K562 (cell line): ENCODE data around the gene ADAMTS15. TPM values are rescaled to one million over a fixed set of nuclear protein-coding genes. Genes with fewer than 3 reads are reported as not detected.

Experiments used
- ATAC-seq: fragments of 200-7000 bp; cut with Tn5 transposase; 3 replicates; pipeline ENCODE4 v1.9.1; 2020; ENCODE audit warnings: moderate library complexity
- BruUV-seq: library from RNA; stranded (reverse); fragments of 400-500 nt; replicated peaks from 2 replicates; lab custom pipeline; 2021; lab: Mats Ljungman, UMichigan
- CTCF ChIA-PET: fragments of 300-600 bp; formaldehyde crosslinking; extraction: SDS; loops from one replicate; lab custom pipeline; 2021; ENCODE audit warnings: low intra/inter-chr PET ratio; lab: Yijun Ruan, JAX
- POLR2A ChIA-PET: fragments of 300-600, 350-650 bp; sonication (Branson Sonifier 250); formaldehyde crosslinking; extraction: SDS; loops from one replicate; lab custom pipeline; 2021; ENCODE audit warnings: antibody characterized with exemption, inconsistent platforms; lab: Yijun Ruan, JAX
- DNase-seq, 4 experiments: peaks; one replicate each; pipeline versions ENCODE4 v3.0.0 to v3.0.0-alpha.2; 2011 to 2018; ENCODE audit warnings: low spot score in 3 of 4, mixed read lengths in 3 of 4; ENCODE audit errors: extremely low read depth in 1 of 4
- FAIRE-seq: peaks from 2 replicates; lab custom pipeline; 2011; peaks lifted over from hg19 to GRCh38; lab: Jason Lieb, UNC
- H2AFZ ChIP-seq: 2 replicates; pipeline ENCODE4 v1.6.0; 2011; ENCODE audit warnings: low read depth, low read length, control low read depth, inconsistent platforms
- H3K27ac ChIP-seq: fragments of 200-600 bp; 3 replicates; pipeline ENCODE4 v1.8.0; 2011; ENCODE audit warnings: low read depth, mild to moderate bottlenecking, control low read depth, inconsistent platforms, low read length, moderate library complexity, mixed read lengths; ENCODE audit errors: extremely low read depth
- H3K27me3 ChIP-seq, 2 experiments: fragments of 300-600 bp in 1 of 2; 2 replicates in 1 of 2; 3 replicates in 1 of 2; pipeline versions ENCODE4 v1.6.0 to v1.8.0; 2011; ENCODE audit warnings: inconsistent platforms in 2 of 2, low read length in 2 of 2, mild to moderate bottlenecking in 1 of 2, mixed read lengths in 1 of 2, moderate library complexity in 1 of 2; ENCODE audit not compliant: control insufficient read depth in 2 of 2, insufficient read depth in 2 of 2
- H3K36me3 ChIP-seq: fragments of 300-600 bp; 3 replicates; pipeline ENCODE4 v1.8.0; 2011; ENCODE audit warnings: mild to moderate bottlenecking, low read length, inconsistent platforms; ENCODE audit not compliant: control insufficient read depth, insufficient read depth
- H3K4me1 ChIP-seq, 2 experiments: fragments of 200-600 bp in 1 of 2; replicated peaks in 1 of 2; 2 replicates in 1 of 2; 3 replicates in 1 of 2; pipeline versions ENCODE4 v1.5.1 to v1.8.0; 2011; ENCODE audit warnings: inconsistent platforms in 2 of 2, low read length in 2 of 2, mild to moderate bottlenecking in 1 of 2, mixed read lengths in 1 of 2, moderate library complexity in 1 of 2; ENCODE audit not compliant: control insufficient read depth in 2 of 2, insufficient read depth in 2 of 2
- H3K4me2 ChIP-seq: 2 replicates; pipeline ENCODE4 v1.6.1; 2011; ENCODE audit warnings: low read length, control low read depth, inconsistent platforms, mixed read lengths; ENCODE audit not compliant: insufficient read depth
- H3K4me3 ChIP-seq: fragments of 200-600 bp; sonication (generic), shearing (Covaris generic); 2 replicates; pipeline ENCODE4 v1.5.1; 2016; ENCODE audit warnings: control low read depth, inconsistent platforms
- H3K79me2 ChIP-seq: fragments of 200-600 bp; 3 replicates; pipeline ENCODE4 v1.8.0; 2011; ENCODE audit warnings: low read length, inconsistent platforms; ENCODE audit not compliant: control insufficient read depth, insufficient read depth
- H3K9ac ChIP-seq, 2 experiments: 2 replicates each; pipeline versions ENCODE4 v1.6.0 to v1.6.1; 2011; ENCODE audit warnings: low read depth in 2 of 2, low read length in 2 of 2, control low read depth in 1 of 2, inconsistent platforms in 1 of 2, mild to moderate bottlenecking in 1 of 2, mixed read lengths in 1 of 2; ENCODE audit not compliant: insufficient read depth in 1 of 2
- H3K9me1 ChIP-seq: one replicate; pipeline ENCODE4 v1.6.0; 2011; ENCODE audit warnings: inconsistent platforms, mild to moderate bottlenecking, low read length, moderate library complexity; ENCODE audit not compliant: control insufficient read depth, insufficient read depth
- H3K9me3 ChIP-seq: replicated peaks from 2 replicates; pipeline ENCODE4 v1.5.1; 2011; ENCODE audit warnings: low read depth, low read length, inconsistent platforms; ENCODE audit not compliant: control insufficient read depth, insufficient read depth
- H4K20me1 ChIP-seq: replicated peaks from 2 replicates; pipeline ENCODE4 v1.6.1; 2011; ENCODE audit warnings: low read length, inconsistent platforms, mixed read lengths; ENCODE audit not compliant: control insufficient read depth, insufficient read depth
- COPS2 ChIP-seq: fragments of 450-650 bp; conservative IDR thresholded peaks from 2 replicates; pipeline ENCODE4 v1.6.1; 2016; ENCODE audit warnings: mild to moderate bottlenecking, moderate library complexity
- CSDE1 ChIP-seq, 2 experiments: fragments of 450-650 bp; IDR thresholded peaks; 2 replicates each; pipeline ENCODE4 v1.6.1; 2016; ENCODE audit warnings: mild to moderate bottlenecking in 1 of 2
- ETS2 ChIP-seq: IDR thresholded peaks from 2 replicates; pipeline ENCODE4 v1.6.1; 2016; ENCODE audit warnings: borderline replicate concordance, missing genetic modification characterization, mild to moderate bottlenecking, moderate library complexity, missing compliant biosample characterization; ENCODE audit not compliant: poor library complexity, severe bottlenecking
- KLF10 ChIP-seq: fragments of 250-450 bp; sonication (Bioruptor Pico); IDR thresholded peaks from 2 replicates; pipeline ENCODE4 v1.6.1; 2021; ENCODE audit warnings: matching md5 sums
- NFIC ChIP-seq: fragments of 450-650 bp; IDR thresholded peaks from 2 replicates; pipeline ENCODE4 v1.6.1; 2017; ENCODE audit warnings: mild to moderate bottlenecking, inconsistent platforms
- SETDB1 ChIP-seq: IDR thresholded peaks from one replicate; pipeline ENCODE4 v1.6.1; 2012; ENCODE audit warnings: low read length, control low read depth, inconsistent platforms
- SRSF9 ChIP-seq: fragments of 200-400 bp; formaldehyde crosslinking; IDR thresholded peaks from 2 replicates; pipeline ENCODE4 v1.6.1; 2017; ENCODE audit warnings: low read depth, low read length, borderline replicate concordance
- ZNF3 ChIP-seq: fragments of 250-450 bp; sonication (Bioruptor Pico); IDR thresholded peaks from 2 replicates; pipeline ENCODE4 v1.5.0; 2021; ENCODE audit warnings: mild to moderate bottlenecking, moderate library complexity
- ZNF316 ChIP-seq: fragments of 450-650 bp; IDR thresholded peaks from 2 replicates; pipeline ENCODE4 v1.6.1; 2016
- WGBS: fragments of 100-300 bp; shearing (Covaris generic); methylation state at CpG from one replicate; pipeline ENCODE4 v1.1.6; 2016; ENCODE audit warnings: low coverage, mixed read lengths; ENCODE audit not compliant: insufficient coverage; ENCODE audit errors: missing lambda C conversion rate; 5-methylcytosine and 5-hydroxymethylcytosine counted together
- in situ Hi-C: fragments of 300-500 bp; cut with MboI; formaldehyde crosslinking; loops from 4 replicates; pipeline ENCODE4 v1.15.0; 2018; ENCODE audit warnings: inconsistent platforms, mixed read lengths
- intact Hi-C: fragments of 100-400 bp; cut with micrococcal nuclease; formaldehyde crosslinking; loops from 2 replicates; pipeline ENCODE4 v1.14.2; 2022
- polyA plus RNA-seq, 8 experiments: library from polyadenylated mRNA; depleted of rRNA in 4 of 8; stranded (reverse) in 5 of 8; unstranded in 3 of 8; fragments of >200 nt; fragmentation: Nextera tagmentation in 2 of 8; fragmentation: Illumina TruSeq in 1 of 8; extraction: Ambion mirVana in 2 of 8; extraction: Trizol in 1 of 8; gene quantifications; 2 replicates each; pipeline versions ENCODE4 v1.2.1 to v1.2.3, GENCODE V29; 2011 to 2014; ENCODE audit warnings: inconsistent platforms in 1 of 8, missing spikeins in 1 of 8
- total RNA-seq, 7 experiments: library from RNA; depleted of rRNA in 6 of 7; stranded (reverse); fragments of >200 nt in 6 of 7; fragmentation: Illumina TruSeq in 2 of 7; extraction: Trizol in 2 of 7; gene quantifications; 2 replicates each; pipeline versions ENCODE4 v1.2.1 to v1.2.3, GENCODE V29; 2011 to 2021; ENCODE audit warnings: low replicate concordance in 1 of 7

Gene ADAMTS15
- total and polyA plus RNA-seq, 9 of the 15 experiments (the other 6 are each of a cell fraction or from before 2014, with no cell fraction given): 0.04 TPM; not detected in 8

- no peaks in the 10 kb centered on the region for H3K9me3 ChIP-seq
- no peak for ATAC-seq
- no peaks in the 10 kb centered on the region for H3K9me1 ChIP-seq
- H3K4me2 ChIP-seq: no peak overlapping the region
- no peak overlapping the region for H3K27ac ChIP-seq
- H3K4me3 ChIP-seq: no peak overlapping the region
- no TSS peak for BruUV-seq
- in situ Hi-C loops: no loop called here
- POLR2A ChIA-PET: no interaction called here
- CTCF ChIA-PET: no interaction called here
- no peaks in the 10 kb centered on the region for H3K4me1 ChIP-seq
- H4K20me1 ChIP-seq: no peaks in the 10 kb centered on the region; the same call in 1 of the 2 replicates
- no peak overlapping the region for H2AFZ ChIP-seq
- H3K36me3 ChIP-seq: no peaks in the 10 kb centered on the region
- 0% methylated on average over 6 of the region's 7 CpGs for WGBS
- TF ChIP-seq NFIC (peak; percentile 52), ZNF3 (CRISPR knock-in tag) (no peak), ZNF316 (no peak), SRSF9 (no peak), KLF10 (CRISPR knock-in tag) (no peak), ETS2 (tag) (no peak), CSDE1 (IDR thresholded peaks at IDR 0.05) (no peak), COPS2 (no peak), SETDB1 (no peak)
- TF ChIP-seq, all 486 proteins: peak for 1
- Histone ChIP-seq H3K27me3 (peaks cover 28 to 84% of the 10 kb centered on the region in 2 experiments), H3K79me2 (no peaks in the 10 kb centered on the region), H3K9ac (no peak overlapping the region)
- intact Hi-C loops: no loop called here
- no peak for DNase-seq
- FAIRE-seq: no peak
Observed at GRCh38 chr11:130407978-130408377, 40.5 kb upstream of the ADAMTS15 start.
